ENCODE measurements around the gene ALDH3B2.
"Not testable (repeated sequence)": the region's sequence is repeated elsewhere in the genome, so short reads cannot be mapped to it uniquely, and the experiment has no call there.

The ALDH3B2 gene

GRCh38 chr11:67630943-67631331, 43.5 kb downstream of the ALDH3B2 start:
- DNase-seq (no peak), ATAC-seq (replicated peaks) (no peak)
- H3K36me3 Mint-ChIP-seq (ENCODE audit: insufficient read depth) = peaks cover 4% of the 10 kb centered on the region
- peak overlapping the region; percentile 84 to 91 for H3K27ac Mint-ChIP-seq
- H3K27me3 Mint-ChIP-seq = no peaks in the 10 kb centered on the region
- no peaks in the 10 kb centered on the region for H3K9me3 Mint-ChIP-seq
- H3K4me1 Mint-ChIP-seq (ENCODE audit: low read depth in 2 of 2) = peaks cover 10 to 12% of the 10 kb centered on the region in 2 donors
- peak overlapping the region; percentile 89 to 90 for H3K4me3 Mint-ChIP-seq

GRCh38 chr11:67630228-67630942, 44.0 kb downstream of the ALDH3B2 start:
- no peaks in the 10 kb centered on the region for H3K9me3 Mint-ChIP-seq
- H3K27ac Mint-ChIP-seq = peak overlapping the region; percentile 84 to 91
- H3K4me3 Mint-ChIP-seq = peak overlapping the region; percentile 89 to 90
- peaks cover 4% of the 10 kb centered on the region for H3K36me3 Mint-ChIP-seq (ENCODE audit: insufficient read depth)
- no peaks in the 10 kb centered on the region for H3K27me3 Mint-ChIP-seq
- DNase-seq = peak; percentile 90 to 95 (median 91)
- ATAC-seq (replicated peaks) = peak; percentile 68
- H3K4me1 Mint-ChIP-seq (ENCODE audit: low read depth in 2 of 2) = peaks cover 10 to 12% of the 10 kb centered on the region in 2 donors

GRCh38 chr11:67629386-67630227, 44.8 kb downstream of the ALDH3B2 start, which contains the start of gene NUDT8:
TSS of gene NUDT8 (minus strand) at chr11:67629937. CDS start at chr11:67629911, 26 bp downstream.
- Mint-ChIP-seq H3K27ac (peak within 1 kb of the TSS; percentile 84 to 91), H3K4me3 (peak within 1 kb of the TSS; percentile 89 to 90), H3K36me3 (ENCODE audit: insufficient read depth) (peaks cover 4% of the 10 kb centered on the region), H3K9me3 (no peaks in the 10 kb centered on the region), H3K4me1 (ENCODE audit: low read depth in 2 of 2) (peaks cover 10 to 12% of the 10 kb centered on the region in 2 donors), H3K27me3 (no peaks in the 10 kb centered on the region)
- DNase-seq (peak; percentile 87 to 93 (median 91)), ATAC-seq (replicated peaks) (peak; percentile 64)

- peaks cover 4% of the 10 kb centered on the region for H3K36me3 Mint-ChIP-seq (ENCODE audit: insufficient read depth)
- ATAC-seq (replicated peaks) (no peak), DNase-seq (no peak)
- H3K9me3 Mint-ChIP-seq = no peaks in the 10 kb centered on the region
- peaks cover 10 to 12% of the 10 kb centered on the region in 2 donors for H3K4me1 Mint-ChIP-seq (ENCODE audit: low read depth in 2 of 2)
- H3K4me3 Mint-ChIP-seq = peak overlapping the region; percentile 89 to 90
- H3K27ac Mint-ChIP-seq = peak overlapping the region in 1 of 2 donors; percentile 75
- H3K27me3 Mint-ChIP-seq = no peaks in the 10 kb centered on the region
Observed at GRCh38 chr11:67628710-67629385, 45.6 kb downstream of the ALDH3B2 start.

GRCh38 chr11:67627812-67628624, 46.4 kb downstream of the ALDH3B2 start:
- H3K9me3 Mint-ChIP-seq = no peaks in the 10 kb centered on the region
- peaks cover 4% of the 10 kb centered on the region for H3K36me3 Mint-ChIP-seq (ENCODE audit: insufficient read depth)
- no peaks in the 10 kb centered on the region for H3K27me3 Mint-ChIP-seq
- no peak overlapping the region for H3K27ac Mint-ChIP-seq
- DNase-seq (no peak), ATAC-seq (replicated peaks) (no peak)
- H3K4me1 Mint-ChIP-seq (ENCODE audit: low read depth in 2 of 2) = peaks cover 10 to 12% of the 10 kb centered on the region in 2 donors
- peak overlapping the region in 1 of 2 donors; percentile 11 for H3K4me3 Mint-ChIP-seq

- no peaks in the 10 kb centered on the region for H3K9me3 Mint-ChIP-seq
- ATAC-seq (replicated peaks) = no peak
- H3K27me3 Mint-ChIP-seq = no peaks in the 10 kb centered on the region
- peaks cover 10 to 12% of the 10 kb centered on the region in 2 donors for H3K4me1 Mint-ChIP-seq (ENCODE audit: low read depth in 2 of 2)
- peak overlapping the region in 1 of 2 donors; percentile 11 for H3K4me3 Mint-ChIP-seq
- H3K27ac Mint-ChIP-seq = no peak overlapping the region
- peaks cover 4% of the 10 kb centered on the region for H3K36me3 Mint-ChIP-seq (ENCODE audit: insufficient read depth)
- DNase-seq = no peak
Observed at GRCh38 chr11:67627441-67627811, 47.0 kb downstream of the ALDH3B2 start.

GRCh38 chr11:67626970-67627369, 47.5 kb downstream of the ALDH3B2 start:
- Mint-ChIP-seq H3K4me3 (no peak overlapping the region), H3K4me1 (ENCODE audit: low read depth in 2 of 2) (peaks cover 10 to 12% of the 10 kb centered on the region in 2 donors), H3K27ac (peak overlapping the region in 1 of 2 donors; percentile 61)

GRCh38 chr11:67626131-67626833, 48.1 kb downstream of the ALDH3B2 start:
- H3K36me3 Mint-ChIP-seq (ENCODE audit: insufficient read depth); H3K27me3 Mint-ChIP-seq; DNase-seq; H3K9me3 Mint-ChIP-seq; H3K4me3 Mint-ChIP-seq; ATAC-seq (replicated peaks): not testable (repeated sequence)
- H3K27ac Mint-ChIP-seq = peak overlapping the region in 1 of 2 donors; percentile 61
- H3K4me1 Mint-ChIP-seq (ENCODE audit: low read depth in 2 of 2) = peaks cover 10 to 12% of the 10 kb centered on the region in 2 donors

More at GRCh38 chr11:67626970-67627369, 47.5 kb downstream of the ALDH3B2 start:
- peaks cover 4% of the 10 kb centered on the region for H3K36me3 Mint-ChIP-seq (ENCODE audit: insufficient read depth)
- DNase-seq (no peak), ATAC-seq (replicated peaks) (no peak)
- no peaks in the 10 kb centered on the region for H3K9me3 Mint-ChIP-seq
- H3K27me3 Mint-ChIP-seq = no peaks in the 10 kb centered on the region

GRCh38 chr11:67623795-67624194, 50.6 kb downstream of the ALDH3B2 start:
- not testable (repeated sequence) for ATAC-seq (replicated peaks); H3K27ac Mint-ChIP-seq; H3K9me3 Mint-ChIP-seq; H3K4me3 Mint-ChIP-seq; H3K27me3 Mint-ChIP-seq; DNase-seq; H3K4me1 Mint-ChIP-seq (ENCODE audit: low read depth in 2 of 2); H3K36me3 Mint-ChIP-seq (ENCODE audit: insufficient read depth)

- DNase-seq; H3K4me3 Mint-ChIP-seq; H3K27me3 Mint-ChIP-seq; H3K9me3 Mint-ChIP-seq; H3K27ac Mint-ChIP-seq; ATAC-seq (replicated peaks); H3K4me1 Mint-ChIP-seq (ENCODE audit: low read depth in 2 of 2); H3K36me3 Mint-ChIP-seq (ENCODE audit: insufficient read depth): not testable (repeated sequence)
Observed at GRCh38 chr11:67622905-67623304, 51.5 kb downstream of the ALDH3B2 start.

GRCh38 chr11:67621928-67622327, 52.5 kb downstream of the ALDH3B2 start:
- H3K36me3 Mint-ChIP-seq (ENCODE audit: insufficient read depth); H3K9me3 Mint-ChIP-seq; ATAC-seq (replicated peaks); H3K27me3 Mint-ChIP-seq; DNase-seq; H3K4me3 Mint-ChIP-seq; H3K27ac Mint-ChIP-seq; H3K4me1 Mint-ChIP-seq (ENCODE audit: low read depth in 2 of 2): not testable (repeated sequence)

GRCh38 chr11:67620621-67621020, 53.8 kb downstream of the ALDH3B2 start:
- not testable (repeated sequence) for H3K36me3 Mint-ChIP-seq (ENCODE audit: insufficient read depth); DNase-seq; H3K27ac Mint-ChIP-seq; ATAC-seq (replicated peaks); H3K9me3 Mint-ChIP-seq; H3K27me3 Mint-ChIP-seq; H3K4me1 Mint-ChIP-seq (ENCODE audit: low read depth in 2 of 2); H3K4me3 Mint-ChIP-seq
